NCI-H2107 treated with DMSO at 0.1 percent for 48 hours (cell line): ENCODE results near the gene ABHD14A.

Experiments
- DNase-seq: peaks from one replicate; lab custom pipeline; 2025; ENCODE audit not compliant: unreplicated experiment; lab: John Stamatoyannopoulos, UW

Gene ABHD14A

DNA sequence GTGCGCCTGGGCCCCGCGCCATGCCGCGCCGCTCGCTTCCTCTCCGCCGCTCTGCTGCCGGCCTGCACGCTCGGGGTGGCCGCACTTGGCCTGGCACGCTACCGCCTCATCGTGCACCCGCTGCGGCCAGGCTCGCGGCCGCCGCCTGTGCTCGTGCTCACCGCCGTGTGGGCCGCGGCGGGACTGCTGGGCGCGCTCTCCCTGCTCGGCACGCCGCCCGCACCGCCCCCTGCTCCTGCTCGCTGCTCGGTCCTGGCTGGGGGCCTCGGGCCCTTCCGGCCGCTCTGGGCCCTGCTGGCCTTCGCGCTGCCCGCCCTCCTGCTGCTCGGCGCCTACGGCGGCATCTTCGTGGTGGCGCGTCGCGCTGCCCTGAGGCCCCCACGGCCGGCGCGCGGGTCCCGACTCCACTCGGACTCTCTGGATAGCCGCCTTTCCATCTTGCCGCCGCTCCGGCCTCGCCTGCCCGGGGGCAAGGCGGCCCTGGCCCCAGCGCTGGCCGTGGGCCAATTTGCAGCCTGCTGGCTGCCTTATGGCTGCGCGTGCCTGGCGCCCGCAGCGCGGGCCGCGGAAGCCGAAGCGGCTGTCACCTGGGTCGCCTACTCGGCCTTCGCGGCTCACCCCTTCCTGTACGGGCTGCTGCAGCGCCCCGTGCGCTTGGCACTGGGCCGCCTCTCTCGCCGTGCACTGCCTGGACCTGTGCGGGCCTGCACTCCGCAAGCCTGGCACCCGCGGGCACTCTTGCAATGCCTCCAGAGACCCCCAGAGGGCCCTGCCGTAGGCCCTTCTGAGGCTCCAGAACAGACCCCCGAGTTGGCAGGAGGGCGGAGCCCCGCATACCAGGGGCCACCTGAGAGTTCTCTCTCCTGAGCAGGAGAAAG is 18.7 kb upstream of the ABHD14A start:
- no peak for DNase-seq

DNA sequence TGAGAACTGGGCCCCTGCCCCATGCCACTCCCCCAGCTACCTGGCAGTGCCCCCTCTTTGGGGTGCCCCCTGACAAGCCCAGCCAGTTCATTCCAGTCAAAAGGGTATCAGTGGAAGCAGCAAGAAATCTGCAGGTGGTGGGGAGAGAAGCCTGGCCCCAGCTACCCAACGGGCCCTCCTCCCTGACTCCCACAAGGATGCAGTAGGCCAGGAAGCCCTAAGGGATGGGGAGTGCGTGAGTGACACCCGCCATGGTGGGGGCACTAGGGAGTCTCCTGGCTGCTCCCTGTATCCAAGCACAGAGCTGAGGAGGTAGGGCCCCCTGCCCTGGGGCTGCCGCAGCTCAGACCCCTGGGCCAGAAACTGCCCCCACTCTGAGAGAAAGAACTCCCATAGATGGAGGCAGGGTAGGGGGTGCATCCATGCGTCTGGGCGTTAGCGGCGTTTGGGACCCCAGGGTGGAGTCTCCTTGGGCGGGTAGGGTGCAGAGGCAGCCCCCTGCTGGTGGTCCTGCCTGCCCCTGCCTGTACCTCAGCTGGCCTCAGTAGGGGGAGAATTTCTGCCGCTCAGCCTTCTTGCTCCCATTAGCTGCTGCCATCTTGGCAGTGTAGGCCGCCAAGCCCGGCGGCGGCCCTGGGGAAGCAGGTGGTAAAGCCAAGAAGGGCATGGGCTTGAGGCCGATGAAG is 17.2 kb upstream of the ABHD14A start:
- no peak for DNase-seq

DNA sequence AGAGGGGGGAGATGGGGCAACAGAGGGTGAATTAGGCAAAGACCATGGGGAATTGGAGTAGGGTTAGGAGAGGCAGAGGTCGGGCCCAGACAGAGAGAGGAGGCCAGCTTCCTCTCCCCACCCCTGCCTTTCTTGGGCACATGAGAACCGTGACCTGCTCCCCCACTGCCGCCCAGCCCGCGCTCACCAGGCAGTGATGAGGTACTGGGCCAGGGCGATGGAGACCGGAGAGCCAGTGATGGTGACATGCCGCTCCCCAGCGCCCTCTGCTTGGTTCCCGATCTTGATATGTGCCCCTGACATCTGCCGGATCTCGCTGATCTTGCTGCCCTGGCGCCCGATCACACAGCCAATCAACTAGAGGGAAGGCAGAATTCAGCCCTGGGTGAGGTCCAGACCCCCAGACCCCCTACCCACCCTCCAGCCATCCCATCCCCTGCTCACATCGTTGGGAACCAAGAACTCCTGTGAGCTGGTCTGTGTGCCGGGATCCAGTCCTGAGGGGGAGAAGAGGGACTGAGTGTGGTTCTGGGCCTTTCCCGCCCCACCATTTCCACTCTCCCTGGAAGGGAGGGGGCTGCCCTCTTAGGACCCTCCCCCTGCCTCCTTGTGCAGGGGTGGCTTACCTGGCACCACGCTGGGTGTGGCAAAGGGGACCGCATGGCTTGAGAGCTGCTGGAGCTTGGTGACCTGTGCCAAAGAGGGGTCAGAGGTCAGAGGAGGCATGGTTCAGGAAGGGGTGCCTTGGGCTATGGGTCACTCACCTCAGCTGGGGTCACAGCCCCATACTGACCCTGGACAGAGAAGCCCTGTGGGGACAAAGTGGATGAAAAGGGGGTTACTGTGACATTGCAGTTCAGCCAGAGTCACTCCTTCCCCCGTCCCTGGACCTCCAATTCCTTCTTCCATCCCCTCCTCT is 16.0 kb upstream of the ABHD14A start:
- DNase-seq = no peak

DNA sequence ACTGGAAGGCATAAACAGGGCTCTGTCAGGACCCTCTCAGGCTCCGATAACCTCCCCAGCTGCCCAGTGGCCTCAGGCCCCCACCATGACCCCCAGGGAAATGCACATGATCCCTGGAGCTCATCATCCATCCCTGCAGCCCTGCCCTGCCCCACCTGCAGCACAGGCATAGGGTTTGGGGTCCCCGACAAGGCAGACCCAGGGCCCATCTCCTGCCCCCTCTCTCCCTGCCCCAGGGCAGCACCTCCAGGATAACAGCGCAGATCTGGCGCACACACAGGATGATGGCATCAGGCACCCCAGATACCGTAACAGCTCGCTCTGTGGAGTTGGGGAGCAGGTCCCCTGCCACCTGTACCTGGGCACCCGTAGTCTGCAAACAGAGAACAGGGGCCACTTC is 15.2 kb upstream of the ABHD14A start:
- DNase-seq = no peak

DNA sequence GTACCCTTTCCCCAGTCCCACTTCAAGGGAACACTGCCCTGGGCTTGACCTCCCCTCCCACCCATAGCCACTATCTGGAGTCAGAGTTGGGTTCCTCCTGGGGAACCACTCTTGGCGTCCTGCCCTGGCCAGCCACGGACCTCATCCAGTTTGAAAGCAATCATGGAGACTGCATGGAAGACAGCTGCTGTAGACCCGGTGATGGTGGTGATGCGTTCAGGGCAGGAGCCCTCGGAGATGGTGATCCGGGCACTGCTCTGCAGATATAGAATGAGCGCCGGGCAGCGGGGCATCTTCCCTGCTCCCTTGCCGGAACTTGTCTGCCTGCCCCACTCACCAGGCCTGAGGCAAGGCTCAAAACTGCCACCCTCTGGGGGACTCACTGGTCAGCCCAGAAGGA is 14.5 kb upstream of the ABHD14A start:
- DNase-seq = no peak

DNA sequence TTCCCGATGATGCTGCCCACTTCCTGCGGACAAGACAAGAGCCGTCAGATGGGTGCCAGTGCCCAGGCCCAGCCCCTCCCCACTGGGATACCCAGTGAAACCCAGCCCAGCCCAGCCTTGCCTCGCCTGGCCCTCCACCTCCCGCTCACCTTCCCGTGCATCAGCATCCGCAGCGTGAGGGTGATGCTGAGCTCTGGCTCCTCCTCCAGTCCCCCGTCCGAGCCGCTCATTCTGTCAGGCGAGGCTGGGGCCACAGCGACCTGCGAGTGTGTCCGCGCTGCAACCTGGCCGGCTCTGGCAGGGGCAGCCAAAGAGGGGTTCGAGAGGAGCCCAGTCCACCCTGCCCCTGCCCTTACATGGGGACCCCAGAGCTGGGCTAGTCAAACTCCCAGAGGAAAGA is 13.9 kb upstream of the ABHD14A start:
- DNase-seq = no peak

DNA sequence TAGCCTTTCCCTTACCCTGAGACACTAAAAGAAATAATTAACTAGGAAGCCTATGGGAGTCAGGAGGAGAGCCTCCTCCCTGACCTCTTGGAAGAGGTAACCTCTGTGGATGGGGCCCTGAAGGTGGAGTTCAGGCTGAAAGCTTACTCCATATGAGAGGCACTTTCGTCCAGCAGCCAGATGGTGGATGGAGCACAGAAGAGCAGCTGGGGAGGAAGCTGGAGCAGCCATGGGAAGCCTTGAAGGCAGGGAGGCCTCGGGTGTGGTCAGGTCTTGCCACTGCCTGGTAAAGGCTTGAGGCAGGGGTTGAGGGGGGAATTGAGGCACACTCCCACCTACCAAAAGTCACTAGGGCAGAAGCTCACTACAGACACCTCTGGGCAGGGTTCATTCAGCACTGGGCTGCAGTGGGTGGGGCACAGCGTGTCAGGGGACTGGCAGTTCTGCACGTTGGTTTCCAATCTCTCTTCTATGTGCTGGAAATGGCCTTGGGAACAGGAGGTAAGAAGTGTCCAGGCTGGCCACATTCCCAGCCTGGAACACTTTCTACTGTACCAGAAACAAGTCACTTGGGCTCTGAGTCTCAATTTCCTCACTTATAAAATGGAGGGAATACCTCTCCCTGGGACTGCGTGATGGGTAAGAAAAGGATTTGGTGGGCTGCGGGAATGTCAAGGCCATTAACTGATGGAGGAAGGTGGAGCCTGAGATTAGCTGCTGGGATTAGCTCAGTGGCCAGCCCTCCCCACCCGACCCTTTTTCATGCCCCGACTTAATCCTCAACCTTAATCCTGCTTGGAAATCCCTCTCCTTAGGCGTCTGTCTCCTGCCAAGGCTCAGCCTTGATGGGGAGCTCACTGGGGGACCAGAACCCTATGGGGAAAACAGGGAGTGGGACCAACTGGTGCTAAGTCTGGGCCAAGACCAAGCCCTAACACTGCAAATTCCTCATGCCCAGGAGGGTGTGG is 13.0 kb upstream of the ABHD14A start:
- DNase-seq = no peak

DNA sequence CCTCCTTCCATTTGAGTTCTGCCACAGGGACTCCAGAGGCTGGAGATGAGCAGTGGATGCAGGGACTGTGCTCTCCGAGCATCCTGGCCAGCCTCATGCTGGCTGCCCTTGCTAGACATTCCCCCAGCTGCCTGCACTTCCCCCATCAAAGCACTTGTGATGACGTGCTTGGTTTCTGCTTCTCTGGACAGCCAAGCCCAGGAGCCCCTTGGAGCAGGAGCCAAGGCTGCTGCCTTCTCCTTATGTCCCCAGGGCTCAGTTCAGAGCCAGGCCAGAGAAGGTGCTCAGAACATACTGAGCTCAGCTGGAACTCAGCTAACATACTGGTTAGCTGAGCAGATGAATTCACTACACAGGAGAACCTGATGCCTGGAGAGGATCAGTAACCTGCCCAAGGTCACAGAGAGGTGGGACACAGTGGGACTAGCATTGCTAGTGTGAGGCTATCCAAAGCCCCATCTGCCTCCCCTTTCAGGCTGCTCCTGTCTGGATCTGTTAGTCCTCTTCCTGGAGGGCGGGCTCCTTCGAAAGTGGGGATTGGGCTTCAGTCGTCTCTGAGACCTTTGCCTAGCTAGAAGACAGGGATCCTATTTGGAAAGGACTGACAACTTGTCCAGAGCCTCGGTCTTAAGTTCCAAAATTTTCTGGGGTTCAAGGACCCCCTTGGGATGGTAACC is 11.9 kb upstream of the ABHD14A start:
- DNase-seq = no peak

DNA sequence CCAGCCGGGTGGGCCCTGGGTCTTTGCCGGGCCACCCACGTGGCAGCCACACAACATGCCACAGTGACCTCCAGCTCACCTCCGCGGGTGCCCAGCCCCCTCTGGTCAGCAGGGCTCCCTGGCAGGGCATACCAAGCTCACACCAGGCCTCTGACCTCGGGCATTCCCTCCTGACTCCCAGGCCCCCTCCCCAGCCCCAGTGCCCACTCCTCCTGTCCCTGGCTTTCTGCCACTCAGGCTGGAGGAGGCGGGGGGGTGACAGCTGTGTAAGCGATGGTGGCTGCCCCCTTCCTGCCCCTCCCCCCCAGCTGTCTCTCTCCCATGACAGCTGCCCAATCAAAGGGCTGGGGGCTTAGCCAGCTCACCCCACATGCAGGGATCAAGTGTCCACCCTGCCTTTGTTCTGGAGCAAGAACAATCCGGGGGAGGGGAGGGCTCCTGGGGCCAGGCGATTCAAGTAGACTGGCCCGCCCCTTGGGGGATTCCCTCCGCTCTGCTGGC is 10.9 kb upstream of the ABHD14A start:
- DNase-seq = no peak

DNA sequence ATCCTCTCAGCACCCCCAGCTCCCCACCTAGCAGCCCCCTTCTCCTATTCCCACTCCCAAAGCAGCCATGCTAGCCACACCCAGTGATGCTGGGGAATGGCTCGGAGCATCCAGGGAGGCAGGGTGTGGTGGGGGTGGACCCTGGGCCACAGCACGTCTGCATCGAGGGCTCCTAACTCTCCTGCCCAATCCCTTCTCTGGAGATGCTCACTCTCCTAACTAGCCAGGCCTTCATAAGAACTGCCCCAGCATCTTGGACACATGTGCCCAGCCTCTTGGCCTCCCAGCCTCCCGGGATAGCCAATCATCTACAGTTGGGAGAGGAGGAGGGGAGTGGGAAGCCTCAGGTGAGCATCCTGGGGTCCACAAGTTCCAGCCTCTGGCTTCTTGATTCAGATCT is 10.3 kb upstream of the ABHD14A start:
- DNase-seq = no peak

DNA sequence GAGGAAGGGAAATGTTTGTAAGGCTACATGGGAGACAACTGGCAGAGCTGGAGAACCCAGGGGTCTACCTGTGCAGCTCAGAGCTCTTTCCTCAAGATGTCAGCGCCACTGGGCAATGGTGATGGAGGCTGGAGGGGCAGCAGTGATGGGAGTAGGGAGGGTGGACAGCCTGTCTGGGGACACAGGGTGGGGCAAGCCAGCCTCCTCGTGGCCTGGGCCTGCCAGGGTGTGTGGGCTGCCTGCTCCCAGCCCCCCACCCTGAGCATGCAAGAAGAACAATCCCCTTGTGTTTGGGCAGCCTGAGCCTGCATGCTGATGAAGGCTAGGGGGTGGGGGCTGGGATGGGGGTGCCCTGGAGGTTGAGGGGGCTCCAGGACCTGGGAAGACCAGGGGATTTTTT is 8.8 kb upstream of the ABHD14A start:
- DNase-seq = no peak

DNA sequence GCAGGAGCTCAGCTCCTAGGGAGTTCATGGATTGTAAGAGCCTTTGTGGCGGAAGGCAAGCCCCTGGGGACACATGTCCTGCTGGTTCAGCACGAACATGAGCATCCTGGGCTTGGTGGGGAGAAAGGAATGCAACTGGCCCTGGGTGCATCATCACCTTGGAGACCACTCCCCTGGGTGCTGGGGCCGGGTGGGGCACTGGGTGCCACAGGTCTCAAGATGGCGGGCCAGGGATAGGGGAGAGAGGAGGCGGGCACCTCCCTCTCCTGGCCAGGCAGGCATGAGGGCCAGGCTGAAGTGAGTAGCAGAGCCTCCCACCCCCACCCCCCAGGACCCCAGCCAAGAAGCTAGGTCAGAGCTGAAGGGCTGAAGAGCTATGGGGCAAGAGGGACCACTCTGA is 8.4 kb upstream of the ABHD14A start:
- DNase-seq = no peak

DNA sequence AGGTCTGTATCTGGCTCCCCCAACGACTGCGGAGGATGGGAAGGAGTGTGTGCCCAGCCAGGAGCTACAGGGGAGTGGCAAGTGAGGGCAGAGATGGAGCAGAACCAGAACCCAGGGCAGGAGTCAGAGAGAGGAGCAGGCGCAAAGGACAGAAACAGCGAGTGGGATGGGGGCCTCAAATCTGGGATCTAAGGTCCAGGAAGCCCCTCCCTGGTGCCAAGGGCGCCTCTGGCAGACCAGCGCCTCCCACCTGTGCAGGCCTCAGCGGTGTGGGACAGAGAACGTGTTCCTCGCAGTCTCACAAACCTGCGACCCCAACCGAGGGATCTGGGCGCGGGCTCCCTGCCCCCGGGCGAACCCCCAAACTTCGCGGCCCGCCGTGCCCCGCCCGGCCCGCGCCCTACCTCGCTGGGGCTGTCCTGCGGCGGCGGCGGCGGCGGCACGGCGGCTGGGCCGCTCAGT is 7.9 kb upstream of the ABHD14A start:
- no peak for DNase-seq

DNA sequence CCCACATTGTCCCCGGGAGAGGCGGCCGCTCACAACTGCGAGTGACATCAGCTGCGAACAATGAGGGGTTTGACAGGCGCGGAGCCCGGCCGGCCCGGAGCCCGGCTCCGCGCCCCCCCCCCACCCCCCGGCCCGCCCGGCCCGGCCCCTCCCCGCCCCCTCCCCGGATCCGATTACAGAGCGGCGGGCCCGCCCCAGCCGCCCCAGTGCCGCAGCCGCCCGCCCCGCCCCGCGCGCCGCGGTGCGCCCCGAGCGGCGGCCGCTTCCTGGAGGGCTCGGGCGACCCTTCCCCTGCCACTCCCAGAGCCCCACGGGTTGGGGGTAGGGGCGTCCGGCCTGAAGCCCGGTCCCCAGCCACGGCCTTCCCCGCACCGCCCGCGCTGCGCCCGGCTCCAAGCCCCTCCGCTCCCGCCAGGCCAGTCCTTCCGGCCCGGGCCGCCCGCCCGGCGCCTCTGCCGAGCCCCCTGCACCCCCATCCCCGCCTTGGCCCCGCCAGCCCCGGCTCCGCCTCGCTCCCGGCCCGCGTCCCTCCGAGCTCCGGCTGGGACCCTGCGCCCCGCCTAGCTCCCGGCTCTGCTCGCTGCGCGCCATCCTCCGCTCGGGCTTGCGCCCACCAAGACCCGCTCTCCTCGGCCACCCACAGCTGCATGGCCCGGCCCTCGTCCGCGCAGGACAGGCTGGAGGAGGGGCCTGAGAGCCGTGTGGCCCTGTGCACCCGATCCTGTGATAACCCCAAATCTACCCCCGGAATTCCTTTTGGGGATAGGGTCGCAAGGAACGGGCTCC is 7.3 kb upstream of the ABHD14A start, which contains the start of gene PCBP4:
Gene PCBP4 (minus strand): TSS at position 71 of the 786 bp plus-strand sequence. CDS start 6,214 bp downstream, outside the sequence.
- no peak for DNase-seq

DNA sequence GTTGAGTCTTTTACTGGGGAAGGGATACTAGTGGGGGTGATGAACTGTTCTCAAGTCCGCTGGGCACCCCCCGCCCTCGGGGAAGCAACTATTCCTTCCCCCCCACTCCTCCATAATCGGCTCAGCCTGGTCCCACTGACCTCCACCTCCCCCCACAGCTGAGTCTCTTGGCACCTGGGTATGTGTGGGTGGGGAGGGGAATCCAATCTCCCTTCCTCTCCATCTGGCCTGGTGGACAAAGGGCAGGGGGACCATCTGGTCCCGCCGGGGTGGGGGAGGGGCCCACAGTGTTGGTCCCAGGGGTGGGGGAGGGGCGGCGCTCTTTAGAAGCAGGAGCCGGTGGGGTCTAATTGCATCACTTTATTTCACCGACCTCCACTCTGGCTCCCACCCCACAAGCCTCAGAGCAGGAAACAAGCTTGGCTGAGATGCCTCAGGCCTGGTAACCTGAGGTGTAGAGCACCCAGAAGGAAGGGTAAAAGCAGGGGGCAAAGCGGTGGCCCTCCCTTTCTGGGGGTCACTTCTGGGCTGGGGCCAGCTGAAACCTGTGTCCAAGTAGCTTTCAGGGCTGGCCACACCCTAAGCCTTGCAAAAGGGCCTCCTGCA is 6.6 kb upstream of the ABHD14A start:
- no peak for DNase-seq

DNA sequence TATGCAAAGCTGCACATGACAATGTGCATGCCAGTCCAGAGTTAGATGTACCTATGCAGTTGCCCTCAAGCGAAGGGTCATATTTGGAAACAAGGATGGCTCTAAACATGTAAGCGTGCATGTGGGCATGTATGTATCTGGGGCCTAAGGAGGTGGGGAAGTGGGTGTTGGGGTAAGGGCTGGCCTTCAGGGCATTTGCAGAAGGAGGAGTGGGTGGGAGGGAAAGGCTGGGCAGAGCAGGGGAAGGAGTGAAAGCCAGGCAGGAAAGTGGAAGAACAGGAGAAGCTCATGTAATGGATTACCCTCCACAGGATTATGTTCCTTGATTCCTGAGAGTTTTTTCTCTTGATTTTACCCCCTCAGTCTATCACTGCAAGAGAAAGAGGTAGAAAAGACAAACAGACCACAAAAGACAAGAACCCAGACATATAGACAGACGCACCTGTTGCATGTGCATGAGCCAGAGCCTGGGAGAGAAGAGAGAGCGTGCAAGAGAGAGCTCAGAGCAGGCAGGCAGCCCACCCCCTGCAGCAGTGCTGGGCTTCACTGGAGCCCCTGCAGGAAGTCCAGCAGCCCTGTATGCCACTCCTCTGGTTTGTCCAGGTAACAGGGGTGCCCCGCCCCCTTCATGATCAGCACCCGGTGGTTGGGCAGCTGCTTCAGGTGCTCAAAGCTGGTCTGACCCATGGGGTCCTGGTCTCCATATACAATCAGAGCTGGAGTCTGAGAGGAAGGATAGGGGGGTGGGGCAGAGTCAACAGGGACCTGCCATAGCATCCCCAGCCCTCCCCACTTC is 5.8 kb upstream of the ABHD14A start:
- DNase-seq = no peak

DNA sequence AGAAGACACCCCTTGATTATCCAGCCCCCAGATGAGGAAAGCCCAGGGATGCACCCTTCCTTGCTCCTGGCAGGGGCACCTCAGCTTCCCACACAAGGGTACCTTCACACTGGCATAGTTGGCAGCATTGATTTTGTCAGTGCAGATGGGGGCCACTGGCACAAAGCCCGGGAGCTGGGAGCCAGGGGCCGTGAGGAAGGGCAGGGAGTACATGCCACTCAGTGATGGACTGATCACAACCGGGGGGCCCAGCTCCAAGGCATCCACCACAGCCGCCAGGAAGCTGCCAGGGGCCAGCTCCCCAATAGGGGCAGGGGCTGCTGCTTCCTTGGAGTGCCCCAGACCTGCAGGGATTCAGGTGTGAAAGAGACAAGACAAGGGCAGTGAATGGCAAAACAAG is 5.0 kb upstream of the ABHD14A start:
- no peak for DNase-seq
